SK-N-SH (cell line): ENCODE data around the gene ZNF438.

Experiments used
- CHD2 ChIP-seq: fragments of 150-350 bp; IDR thresholded peaks from 2 replicates; pipeline ENCODE4 v1.6.1; 2018; ENCODE audit warnings: low read length; ENCODE audit not compliant: partially characterized antibody
- EP300 ChIP-seq, 2 experiments: IDR thresholded peaks; 2 replicates each; pipeline versions ENCODE4 v1.4.0 to v1.6.1; 2012; ENCODE audit warnings: borderline replicate concordance in 1 of 2, low read depth in 1 of 2, low read length in 1 of 2
- EZH2phosphoT487 ChIP-seq: fragments of 200-600 bp; sonication (generic); IDR thresholded peaks from 2 replicates; pipeline ENCODE4 v1.6.1; 2017; ENCODE audit warnings: low read depth, mixed run types, mild to moderate bottlenecking, antibody characterized with exemption, moderate library complexity, borderline replicate concordance
- JUND ChIP-seq: IDR thresholded peaks from 2 replicates; pipeline ENCODE4 v1.4.0; 2012
- MEF2A ChIP-seq: IDR thresholded peaks from 2 replicates; pipeline ENCODE4 v1.4.0; 2012; ENCODE audit warnings: low read depth, borderline replicate concordance
- NRF1 ChIP-seq: IDR thresholded peaks from 2 replicates; pipeline ENCODE4 v1.6.1; 2012; ENCODE audit warnings: low read depth, mild to moderate bottlenecking, low read length
- POLR2AphosphoS5 ChIP-seq: IDR thresholded peaks from 2 replicates; pipeline ENCODE4 v1.6.1; 2012; ENCODE audit warnings: low read depth, low read length
- RAD21 ChIP-seq: IDR thresholded peaks from 2 replicates; pipeline ENCODE4 v1.6.1; 2012; ENCODE audit warnings: mild to moderate bottlenecking, low read length
- RXRA ChIP-seq: IDR thresholded peaks from 2 replicates; pipeline ENCODE4 v1.4.0; 2012; ENCODE audit warnings: low read depth, mild to moderate bottlenecking, borderline replicate concordance
- SMC3 ChIP-seq: IDR thresholded peaks from 2 replicates; pipeline ENCODE4 v1.6.1; 2012; ENCODE audit warnings: low read depth, low read length, improper control_type of control experiment
- TAF1 ChIP-seq: IDR thresholded peaks from 2 replicates; pipeline ENCODE4 v1.6.1; 2012; ENCODE audit warnings: low read depth, mild to moderate bottlenecking, low read length, moderate library complexity, borderline replicate concordance
- TF ChIP-seq, protein P1 (sequence below): fragments of 200-600 bp; sonication (generic); IDR thresholded peaks from 2 replicates; pipeline ENCODE4 v1.6.1; 2017; ENCODE audit warnings: antibody characterized with exemption, mild to moderate bottlenecking, moderate library complexity
- TF ChIP-seq, protein P2 (sequence below): fragments of 150-350 bp; IDR thresholded peaks from 2 replicates; pipeline ENCODE4 v1.6.1; 2017; ENCODE audit warnings: antibody characterized with exemption, low read length, low read depth, borderline replicate concordance
- TF ChIP-seq, protein P3 (sequence below): IDR thresholded peaks from 2 replicates; pipeline ENCODE4 v1.4.0; 2012; ENCODE audit warnings: low read depth

DNA sequence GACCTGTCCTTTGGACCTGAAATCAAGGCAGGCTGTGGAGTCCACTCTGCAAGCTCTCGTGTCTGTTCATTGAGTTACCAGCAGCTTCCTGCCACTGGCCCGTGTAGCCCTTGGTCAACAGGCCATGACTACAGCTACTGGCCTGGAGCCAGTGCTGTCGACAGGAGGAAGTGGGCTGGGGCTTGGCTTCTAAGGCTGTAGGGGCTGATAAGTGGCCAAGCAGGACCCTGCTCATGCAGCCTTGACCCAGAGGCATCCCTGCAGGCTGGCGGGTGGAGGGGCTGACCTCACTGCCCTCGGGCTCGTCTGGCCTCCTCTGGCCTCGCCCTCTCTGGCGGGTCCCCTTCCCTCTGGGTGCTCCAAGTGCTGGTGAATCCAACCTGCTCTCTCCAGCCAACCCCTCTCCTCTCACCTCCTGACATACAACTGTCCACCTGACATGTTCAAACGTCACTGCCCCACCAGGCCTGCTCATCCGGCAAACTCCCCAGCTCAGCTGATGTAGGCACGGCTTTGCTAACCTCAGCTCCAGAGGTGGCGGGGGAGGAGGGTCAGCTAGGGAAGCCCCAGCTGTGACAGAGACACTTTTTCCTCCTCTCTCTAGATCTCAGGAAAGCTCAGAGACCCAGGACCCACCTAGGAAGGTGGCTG lies 213.5 kb downstream of the ZNF438 start:
- TF ChIP-seq, protein P1, sequence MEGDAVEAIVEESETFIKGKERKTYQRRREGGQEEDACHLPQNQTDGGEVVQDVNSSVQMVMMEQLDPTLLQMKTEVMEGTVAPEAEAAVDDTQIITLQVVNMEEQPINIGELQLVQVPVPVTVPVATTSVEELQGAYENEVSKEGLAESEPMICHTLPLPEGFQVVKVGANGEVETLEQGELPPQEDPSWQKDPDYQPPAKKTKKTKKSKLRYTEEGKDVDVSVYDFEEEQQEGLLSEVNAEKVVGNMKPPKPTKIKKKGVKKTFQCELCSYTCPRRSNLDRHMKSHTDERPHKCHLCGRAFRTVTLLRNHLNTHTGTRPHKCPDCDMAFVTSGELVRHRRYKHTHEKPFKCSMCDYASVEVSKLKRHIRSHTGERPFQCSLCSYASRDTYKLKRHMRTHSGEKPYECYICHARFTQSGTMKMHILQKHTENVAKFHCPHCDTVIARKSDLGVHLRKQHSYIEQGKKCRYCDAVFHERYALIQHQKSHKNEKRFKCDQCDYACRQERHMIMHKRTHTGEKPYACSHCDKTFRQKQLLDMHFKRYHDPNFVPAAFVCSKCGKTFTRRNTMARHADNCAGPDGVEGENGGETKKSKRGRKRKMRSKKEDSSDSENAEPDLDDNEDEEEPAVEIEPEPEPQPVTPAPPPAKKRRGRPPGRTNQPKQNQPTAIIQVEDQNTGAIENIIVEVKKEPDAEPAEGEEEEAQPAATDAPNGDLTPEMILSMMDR: no peak
- no peak for TF ChIP-seq EP300 (IDR thresholded peaks at IDR 0.05; ENCODE audit: borderline replicate concordance in 1 of 2, low read depth in 1 of 2, low read length in 1 of 2)
- no peak for TF ChIP-seq JUND
- no peak for TF ChIP-seq RXRA
- no peak for TF ChIP-seq MEF2A
- no peak for TF ChIP-seq EZH2phosphoT487
- no peak for TF ChIP-seq NRF1
- TF ChIP-seq RAD21: no peak
- no peak for TF ChIP-seq POLR2AphosphoS5
- TF ChIP-seq CHD2: no peak
- TF ChIP-seq, protein P2, sequence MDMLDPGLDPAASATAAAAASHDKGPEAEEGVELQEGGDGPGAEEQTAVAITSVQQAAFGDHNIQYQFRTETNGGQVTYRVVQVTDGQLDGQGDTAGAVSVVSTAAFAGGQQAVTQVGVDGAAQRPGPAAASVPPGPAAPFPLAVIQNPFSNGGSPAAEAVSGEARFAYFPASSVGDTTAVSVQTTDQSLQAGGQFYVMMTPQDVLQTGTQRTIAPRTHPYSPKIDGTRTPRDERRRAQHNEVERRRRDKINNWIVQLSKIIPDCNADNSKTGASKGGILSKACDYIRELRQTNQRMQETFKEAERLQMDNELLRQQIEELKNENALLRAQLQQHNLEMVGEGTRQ: no peak
- no peak for TF ChIP-seq SMC3
- TF ChIP-seq TAF1: no peak
- TF ChIP-seq, protein P3, sequence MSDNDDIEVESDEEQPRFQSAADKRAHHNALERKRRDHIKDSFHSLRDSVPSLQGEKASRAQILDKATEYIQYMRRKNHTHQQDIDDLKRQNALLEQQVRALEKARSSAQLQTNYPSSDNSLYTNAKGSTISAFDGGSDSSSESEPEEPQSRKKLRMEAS: no peak
